ENCODE results near the gene GNMT. TPM values are rescaled to one million over a fixed set of nuclear protein-coding genes. Genes with fewer than 3 reads are reported as not detected.
A peak's percentile ranks its signal among the peaks of the same experiment; 100 is the strongest.

Gene GNMT
- total RNA-seq, 1 donor from 2014 or later: 0.59 TPM

DNA sequence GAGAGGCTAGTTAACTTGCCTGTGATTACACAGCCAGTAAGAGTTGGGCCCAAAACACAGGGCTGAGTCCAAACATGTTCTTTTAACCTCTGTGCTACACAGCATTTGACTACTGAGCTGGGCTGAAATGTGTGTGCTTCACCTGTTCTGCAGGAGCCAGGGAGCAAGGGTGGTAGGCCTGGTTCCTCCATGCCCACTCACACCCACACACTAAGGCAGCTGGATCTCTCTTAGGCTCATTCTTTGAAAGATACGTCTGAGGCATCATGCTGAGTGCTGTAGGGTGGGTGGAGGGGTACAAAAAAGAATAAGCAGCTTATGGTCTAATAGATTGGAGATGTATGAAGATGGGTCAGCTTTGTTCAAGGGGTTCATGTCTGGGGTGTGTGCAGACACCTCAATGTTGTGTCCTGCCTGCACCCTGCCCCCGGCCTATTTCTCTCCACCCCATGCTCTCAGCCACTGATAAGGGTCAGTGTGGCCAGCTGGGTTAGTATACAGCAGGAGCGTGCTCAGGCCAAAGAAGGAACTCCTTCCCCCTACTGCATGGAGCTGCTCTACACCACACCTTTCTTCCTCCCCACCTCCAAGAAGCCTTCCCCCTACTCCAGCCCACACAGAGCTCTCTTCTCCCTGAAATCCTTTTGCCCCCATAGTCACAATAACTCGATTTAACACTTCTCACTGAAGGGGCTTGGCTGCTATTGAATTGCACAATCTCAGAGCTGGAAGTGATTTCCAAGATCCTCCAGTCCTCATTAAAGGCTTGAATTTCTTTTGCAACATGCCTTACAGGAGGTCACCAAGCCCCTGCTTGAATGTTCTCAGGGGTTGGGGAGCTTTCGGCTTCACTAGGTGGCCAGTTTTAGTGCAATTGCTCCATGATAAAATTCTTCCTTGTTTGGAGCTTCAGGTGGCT, 27.2 kb downstream of the GNMT start:
- TF ChIP-seq, protein P1, sequence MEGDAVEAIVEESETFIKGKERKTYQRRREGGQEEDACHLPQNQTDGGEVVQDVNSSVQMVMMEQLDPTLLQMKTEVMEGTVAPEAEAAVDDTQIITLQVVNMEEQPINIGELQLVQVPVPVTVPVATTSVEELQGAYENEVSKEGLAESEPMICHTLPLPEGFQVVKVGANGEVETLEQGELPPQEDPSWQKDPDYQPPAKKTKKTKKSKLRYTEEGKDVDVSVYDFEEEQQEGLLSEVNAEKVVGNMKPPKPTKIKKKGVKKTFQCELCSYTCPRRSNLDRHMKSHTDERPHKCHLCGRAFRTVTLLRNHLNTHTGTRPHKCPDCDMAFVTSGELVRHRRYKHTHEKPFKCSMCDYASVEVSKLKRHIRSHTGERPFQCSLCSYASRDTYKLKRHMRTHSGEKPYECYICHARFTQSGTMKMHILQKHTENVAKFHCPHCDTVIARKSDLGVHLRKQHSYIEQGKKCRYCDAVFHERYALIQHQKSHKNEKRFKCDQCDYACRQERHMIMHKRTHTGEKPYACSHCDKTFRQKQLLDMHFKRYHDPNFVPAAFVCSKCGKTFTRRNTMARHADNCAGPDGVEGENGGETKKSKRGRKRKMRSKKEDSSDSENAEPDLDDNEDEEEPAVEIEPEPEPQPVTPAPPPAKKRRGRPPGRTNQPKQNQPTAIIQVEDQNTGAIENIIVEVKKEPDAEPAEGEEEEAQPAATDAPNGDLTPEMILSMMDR (IDR thresholded peaks at IDR 0.05; ENCODE audit: unreplicated experiment): no peak
- H3K36me3 Mint-ChIP-seq (ENCODE audit: low read depth, unreplicated experiment): peaks cover 28% of the 10 kb centered on the region
- H3K9me3 Mint-ChIP-seq (ENCODE audit: unreplicated experiment): no peaks in the 10 kb centered on the region
- H3K27me3 Mint-ChIP-seq (ENCODE audit: unreplicated experiment): peaks cover 7% of the 10 kb centered on the region
- H3K27ac Mint-ChIP-seq (ENCODE audit: unreplicated experiment): no peak overlapping the region
- DNase-seq (ENCODE audit: low spot score): no peak
- peak overlapping the region; percentile 40 for H3K4me3 Mint-ChIP-seq (ENCODE audit: unreplicated experiment)
- H3K4me1 Mint-ChIP-seq (ENCODE audit: unreplicated experiment): peaks cover 29% of the 10 kb centered on the region

DNA sequence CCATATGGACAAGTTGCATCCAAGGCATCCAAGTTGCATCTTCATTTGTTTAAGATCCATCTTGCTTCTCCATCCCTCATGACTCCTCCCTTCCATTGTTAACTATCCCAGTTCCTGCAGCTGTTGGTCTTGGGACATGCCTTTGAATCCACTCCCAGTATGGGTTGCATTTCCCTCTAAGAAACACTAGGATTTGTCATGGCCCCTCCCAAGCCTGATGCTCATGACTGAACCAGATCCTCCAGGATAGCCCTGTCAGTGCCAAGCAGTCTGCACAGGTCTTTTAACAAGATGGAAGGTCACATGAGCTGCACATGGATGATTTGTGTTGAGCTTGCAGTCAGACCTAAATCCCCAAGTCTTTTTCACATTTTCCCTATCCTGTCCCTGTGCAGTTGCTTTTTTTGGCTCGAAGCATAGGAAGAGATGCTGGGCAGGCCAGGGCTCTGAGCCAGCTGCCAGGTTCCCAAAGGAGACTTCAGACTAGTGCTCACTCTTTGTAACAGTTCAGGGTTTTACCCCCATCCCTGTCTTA, 28.0 kb downstream of the GNMT start:
- H3K27ac Mint-ChIP-seq (ENCODE audit: unreplicated experiment): no peak overlapping the region
- TF ChIP-seq, protein P1 (IDR thresholded peaks at IDR 0.05; ENCODE audit: unreplicated experiment): no peak
- H3K36me3 Mint-ChIP-seq (ENCODE audit: low read depth, unreplicated experiment): peaks cover 30% of the 10 kb centered on the region
- H3K9me3 Mint-ChIP-seq (ENCODE audit: unreplicated experiment): no peaks in the 10 kb centered on the region
- no peak for DNase-seq (ENCODE audit: low spot score)
- peaks cover 7% of the 10 kb centered on the region for H3K27me3 Mint-ChIP-seq (ENCODE audit: unreplicated experiment)
- peaks cover 28% of the 10 kb centered on the region for H3K4me1 Mint-ChIP-seq (ENCODE audit: unreplicated experiment)
- H3K4me3 Mint-ChIP-seq (ENCODE audit: unreplicated experiment): no peak overlapping the region

- H3K36me3 Mint-ChIP-seq (ENCODE audit: low read depth, unreplicated experiment): peaks cover 32% of the 10 kb centered on the region
- no peak overlapping the region for H3K27ac Mint-ChIP-seq (ENCODE audit: unreplicated experiment)
- peaks cover 6% of the 10 kb centered on the region for H3K27me3 Mint-ChIP-seq (ENCODE audit: unreplicated experiment)
These were observed 29.4 kb downstream of the GNMT start for GRCh38 chr6:42989923-42990322.

DNA sequence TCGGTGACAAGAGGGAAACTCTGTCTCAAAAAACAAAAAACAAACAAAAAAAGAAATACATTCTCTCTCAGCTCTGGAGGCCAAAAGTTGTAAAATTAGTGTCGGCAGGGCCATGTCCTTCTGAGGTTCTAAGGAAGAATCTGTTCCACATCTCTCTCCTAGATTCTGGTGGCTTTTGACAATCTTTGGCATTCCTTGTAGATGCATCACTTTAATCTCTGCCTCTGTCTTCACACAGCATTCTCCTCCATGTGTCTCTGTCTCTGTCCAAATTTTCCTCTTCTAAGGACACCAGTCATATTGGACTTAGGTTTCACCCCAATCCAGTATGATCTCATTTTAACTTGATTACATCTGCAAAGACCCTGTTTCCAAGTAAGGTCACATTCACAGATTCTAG, 32.9 kb downstream of the GNMT start:
- DNase-seq (ENCODE audit: low spot score): no peak

More at GRCh38 chr6:42989923-42990322, 29.4 kb downstream of the GNMT start:
- TF ChIP-seq, protein P1 (IDR thresholded peaks at IDR 0.05; ENCODE audit: unreplicated experiment): no peak
- no peak for DNase-seq (ENCODE audit: low spot score)
- Mint-ChIP-seq H3K9me3 (ENCODE audit: unreplicated experiment) (no peaks in the 10 kb centered on the region), H3K4me3 (ENCODE audit: unreplicated experiment) (no peak overlapping the region), H3K4me1 (ENCODE audit: unreplicated experiment) (peaks cover 24% of the 10 kb centered on the region)

More for the DNA sequence above, 32.9 kb downstream of the GNMT start:
- Mint-ChIP-seq H3K27me3 (ENCODE audit: unreplicated experiment) (peaks cover 3% of the 10 kb centered on the region), H3K36me3 (ENCODE audit: low read depth, unreplicated experiment) (peaks cover 17% of the 10 kb centered on the region), H3K4me1 (ENCODE audit: unreplicated experiment) (peaks cover under 1% of the 10 kb centered on the region), H3K27ac (ENCODE audit: unreplicated experiment) (peak overlapping the region; percentile 21), H3K4me3 (ENCODE audit: unreplicated experiment) (no peak overlapping the region), H3K9me3 (ENCODE audit: unreplicated experiment) (no peaks in the 10 kb centered on the region)
- TF ChIP-seq, protein P1 (IDR thresholded peaks at IDR 0.05; ENCODE audit: unreplicated experiment): no peak

All from endothelial cell (in vitro differentiated cells).